ENCODE data around the gene ACOX1.

ACOX1 gene

GRCh38 chr17:75983501-75984181 lies 4.7 kb upstream of the ACOX1 start (continued):
- TF ChIP-seq ZNF26 (tag by site-specific recombination; IDR thresholded peaks at IDR 0.05) (no peak), ZNF707 (tag by site-specific recombination; IDR thresholded peaks at IDR 0.05) (no peak), ZNF658 (tag by site-specific recombination; IDR thresholded peaks at IDR 0.05) (no peak), ZNF140 (tag by site-specific recombination; IDR thresholded peaks at IDR 0.05) (no peak), ZNF585B (tag by site-specific recombination; IDR thresholded peaks at IDR 0.05) (no peak), ZNF214 (tag by site-specific recombination; IDR thresholded peaks at IDR 0.05; ENCODE audit: borderline replicate concordance) (no peak), ZNF202 (tag by site-specific recombination; IDR thresholded peaks at IDR 0.05; ENCODE audit: borderline replicate concordance) (no peak), ZNF335 (tag by site-specific recombination; conservative IDR thresholded peaks at IDR 0.05) (peak; percentile 22; the same call in 1 of the 2 replicates), ZNF416 (tag by site-specific recombination; IDR thresholded peaks at IDR 0.05) (no peak), GLI4 (tag by site-specific recombination; IDR thresholded peaks at IDR 0.05) (no peak), PRDM2 (tag by site-specific recombination; IDR thresholded peaks at IDR 0.05; ENCODE audit: borderline replicate concordance) (no peak), KLF10 (tag by site-specific recombination; IDR thresholded peaks at IDR 0.05) (peak; percentile 81), SP3 (tag by site-specific recombination; IDR thresholded peaks at IDR 0.05) (peak; percentile 61), ZNF830 (tag by site-specific recombination; IDR thresholded peaks at IDR 0.05; ENCODE audit: low read depth) (no peak), ZNF501 (tag by site-specific recombination; IDR thresholded peaks at IDR 0.05) (no peak), ZBTB20 (tag by site-specific recombination; IDR thresholded peaks at IDR 0.05) (no peak), ZNF274 (IDR thresholded peaks at IDR 0.05; ENCODE audit: low read length) (no peak), ZNF274 (tag by site-specific recombination; IDR thresholded peaks at IDR 0.05; ENCODE audit: borderline replicate concordance) (no peak), ZNF426 (tag by site-specific recombination; IDR thresholded peaks at IDR 0.05) (no peak), ZNF558 (tag by site-specific recombination; IDR thresholded peaks at IDR 0.05) (no peak), IKZF3 (tag by site-specific recombination; IDR thresholded peaks at IDR 0.05) (no peak), ZNF133 (tag by site-specific recombination; IDR thresholded peaks at IDR 0.05) (no peak), TRIM28 (IDR thresholded peaks at IDR 0.05; ENCODE audit: borderline replicate concordance, low read length) (no peak), HOXD13 (CRISPR knock-in tag; IDR thresholded peaks at IDR 0.05; ENCODE audit: borderline replicate concordance) (no peak), ZNF768 (tag by site-specific recombination; IDR thresholded peaks at IDR 0.05) (no peak), ZNF629 (tag by site-specific recombination; IDR thresholded peaks at IDR 0.05) (no peak)
- TF ChIP-seq, protein P1, sequence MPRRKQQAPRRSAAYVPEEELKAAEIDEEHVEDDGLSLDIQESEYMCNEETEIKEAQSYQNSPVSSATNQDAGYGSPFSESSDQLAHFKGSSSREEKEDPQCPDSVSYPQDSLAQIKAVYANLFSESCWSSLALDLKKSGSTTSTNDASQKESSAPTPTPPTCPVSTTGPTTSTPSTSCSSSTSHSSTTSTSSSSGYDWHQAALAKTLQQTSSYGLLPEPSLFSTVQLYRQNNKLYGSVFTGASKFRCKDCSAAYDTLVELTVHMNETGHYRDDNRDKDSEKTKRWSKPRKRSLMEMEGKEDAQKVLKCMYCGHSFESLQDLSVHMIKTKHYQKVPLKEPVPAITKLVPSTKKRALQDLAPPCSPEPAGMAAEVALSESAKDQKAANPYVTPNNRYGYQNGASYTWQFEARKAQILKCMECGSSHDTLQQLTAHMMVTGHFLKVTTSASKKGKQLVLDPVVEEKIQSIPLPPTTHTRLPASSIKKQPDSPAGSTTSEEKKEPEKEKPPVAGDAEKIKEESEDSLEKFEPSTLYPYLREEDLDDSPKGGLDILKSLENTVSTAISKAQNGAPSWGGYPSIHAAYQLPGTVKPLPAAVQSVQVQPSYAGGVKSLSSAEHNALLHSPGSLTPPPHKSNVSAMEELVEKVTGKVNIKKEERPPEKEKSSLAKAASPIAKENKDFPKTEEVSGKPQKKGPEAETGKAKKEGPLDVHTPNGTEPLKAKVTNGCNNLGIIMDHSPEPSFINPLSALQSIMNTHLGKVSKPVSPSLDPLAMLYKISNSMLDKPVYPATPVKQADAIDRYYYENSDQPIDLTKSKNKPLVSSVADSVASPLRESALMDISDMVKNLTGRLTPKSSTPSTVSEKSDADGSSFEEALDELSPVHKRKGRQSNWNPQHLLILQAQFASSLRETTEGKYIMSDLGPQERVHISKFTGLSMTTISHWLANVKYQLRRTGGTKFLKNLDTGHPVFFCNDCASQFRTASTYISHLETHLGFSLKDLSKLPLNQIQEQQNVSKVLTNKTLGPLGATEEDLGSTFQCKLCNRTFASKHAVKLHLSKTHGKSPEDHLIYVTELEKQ (tag by site-specific recombination; IDR thresholded peaks at IDR 0.05; ENCODE audit: borderline replicate concordance): no peak
- TF ChIP-seq, protein P2, sequence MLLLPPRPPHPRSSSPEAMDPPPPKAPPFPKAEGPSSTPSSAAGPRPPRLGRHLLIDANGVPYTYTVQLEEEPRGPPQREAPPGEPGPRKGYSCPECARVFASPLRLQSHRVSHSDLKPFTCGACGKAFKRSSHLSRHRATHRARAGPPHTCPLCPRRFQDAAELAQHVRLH (tag by site-specific recombination; IDR thresholded peaks at IDR 0.05): no peak
- TF ChIP-seq, protein P3, sequence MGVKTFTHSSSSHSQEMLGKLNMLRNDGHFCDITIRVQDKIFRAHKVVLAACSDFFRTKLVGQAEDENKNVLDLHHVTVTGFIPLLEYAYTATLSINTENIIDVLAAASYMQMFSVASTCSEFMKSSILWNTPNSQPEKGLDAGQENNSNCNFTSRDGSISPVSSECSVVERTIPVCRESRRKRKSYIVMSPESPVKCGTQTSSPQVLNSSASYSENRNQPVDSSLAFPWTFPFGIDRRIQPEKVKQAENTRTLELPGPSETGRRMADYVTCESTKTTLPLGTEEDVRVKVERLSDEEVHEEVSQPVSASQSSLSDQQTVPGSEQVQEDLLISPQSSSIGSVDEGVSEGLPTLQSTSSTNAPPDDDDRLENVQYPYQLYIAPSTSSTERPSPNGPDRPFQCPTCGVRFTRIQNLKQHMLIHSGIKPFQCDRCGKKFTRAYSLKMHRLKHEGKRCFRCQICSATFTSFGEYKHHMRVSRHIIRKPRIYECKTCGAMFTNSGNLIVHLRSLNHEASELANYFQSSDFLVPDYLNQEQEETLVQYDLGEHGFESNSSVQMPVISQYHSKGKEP (tag by site-specific recombination; IDR thresholded peaks at IDR 0.05): no peak

Data from HEK293 (cell line).